Ovary (tissue), 9 donors: ENCODE results near the gene MED8. TPM values are rescaled to one million over a fixed set of nuclear protein-coding genes. Genes with fewer than 3 reads are reported as not detected.
A peak's percentile ranks its signal among the peaks of the same experiment; 100 is the strongest.

Source experiments
- DNase-seq, 5 donors: peaks; one replicate each; pipeline ENCODE4 v3.0.0-alpha.2; 2019 to 2020
- H3K27ac ChIP-seq, 2 donors: fragments of 200-600 bp; one replicate each; pipeline versions ENCODE4 v1.5.1 to v1.8.0; 2019 to 2022
- H3K27me3 ChIP-seq: fragments of 200-600 bp; one replicate; pipeline ENCODE4 v1.8.0; 2022
- H3K36me3 ChIP-seq: fragments of 200-600 bp; sonication (generic); one replicate; pipeline ENCODE4 v1.5.1; 2019
- H3K4me1 ChIP-seq: one replicate; pipeline ENCODE4 v1.8.1; 2013; ENCODE audit warnings: mild to moderate bottlenecking, moderate library complexity; ENCODE audit not compliant: insufficient read depth
- H3K4me3 ChIP-seq: fragments of 200-600 bp; sonication (generic); one replicate; pipeline ENCODE4 v1.5.1; 2017
- H3K9me3 ChIP-seq, 2 donors: fragments of 200-600 bp in 1 of 2; sonication (generic) in 1 of 2; one replicate each; pipeline versions ENCODE4 v1.5.1 to v1.8.1; 2013 to 2019; ENCODE audit warnings: mild to moderate bottlenecking in 1 of 2, moderate library complexity in 1 of 2
- EP300 ChIP-seq: sonication (generic); formaldehyde crosslinking; IDR thresholded peaks from one replicate; pipeline ENCODE4 v1.6.1; 2017; ENCODE audit warnings: antibody characterized with exemption
- POLR2A ChIP-seq: fragments of 450-650 bp; IDR thresholded peaks from one replicate; pipeline ENCODE4 v1.6.1; 2017; ENCODE audit warnings: antibody characterized with exemption, mild to moderate bottlenecking, moderate library complexity
- WGBS, 3 donors: extraction: QIAGEN DNeasy Blood & Tissue Kit in 1 of 3; methylation state at CpG; one replicate each; pipeline versions ENCODE4 v1.1.5 to v1.1.7; 2013 to 2017; 5-methylcytosine and 5-hydroxymethylcytosine counted together
- intact Hi-C, 4 donors: fragments of 100-400 bp; cut with DNase I; formaldehyde crosslinking; loops; one replicate each; pipeline versions ENCODE4 v1.11.0 to v1.15.1; 2022 to 2023
- polyA plus RNA-seq, 2 donors: library from polyadenylated mRNA; stranded (reverse); fragments of 200-250 nt in 1 of 2; fragments of 350-450 nt in 1 of 2; fragmentation: Illumina TruSeq in 1 of 2; extraction: RNeasy Lipid Tissue Mini Kit (QIAGEN cat#74804) in 1 of 2; gene quantifications; one replicate each; pipeline ENCODE4 v1.2.3, GENCODE V29; 2013 to 2014
- total RNA-seq, 7 donors: library from RNA; depleted of rRNA in 2 of 7; stranded (reverse); fragments of >200 nt in 2 of 7; fragmentation: NEBNext Ultra II Directional in 3 of 7; extraction: Animal tissue kit (Norgen Biotek cat#: 25700) in 3 of 7; gene quantifications; one replicate each; pipeline versions ENCODE4 v1.1.0 to v1.2.4, GENCODE V29; 2016 to 2023
- TF ChIP-seq, protein P1 (sequence below), 3 donors: fragments of 450-650 bp in 2 of 3; fragments of 200-600 bp in 1 of 3; IDR thresholded peaks; one replicate each; pipeline versions ENCODE4 v1.5.1 to v1.8.0; 2016 to 2022; ENCODE audit warnings: antibody characterized with exemption in 3 of 3, mild to moderate bottlenecking in 1 of 3
- donor health status: DM: no; HTN: no; CAD: no; lungs with moderate emphysema.
- donor health status: DM: no; HTN: no; CAD: no.
- donor health status: Bipolar disorder and iron deficiency.
- donor health status: DM: yes; HTN: yes; CAD: no.
- donor health status: DM: no; HTN: no; CAD: no.
- donor health status: DM: yes; HTN: yes; CAD: no.

The MED8 gene
- total and polyA plus RNA-seq, 9 donors = 13.7 to 40.0 (median 26.0) TPM

DNA sequence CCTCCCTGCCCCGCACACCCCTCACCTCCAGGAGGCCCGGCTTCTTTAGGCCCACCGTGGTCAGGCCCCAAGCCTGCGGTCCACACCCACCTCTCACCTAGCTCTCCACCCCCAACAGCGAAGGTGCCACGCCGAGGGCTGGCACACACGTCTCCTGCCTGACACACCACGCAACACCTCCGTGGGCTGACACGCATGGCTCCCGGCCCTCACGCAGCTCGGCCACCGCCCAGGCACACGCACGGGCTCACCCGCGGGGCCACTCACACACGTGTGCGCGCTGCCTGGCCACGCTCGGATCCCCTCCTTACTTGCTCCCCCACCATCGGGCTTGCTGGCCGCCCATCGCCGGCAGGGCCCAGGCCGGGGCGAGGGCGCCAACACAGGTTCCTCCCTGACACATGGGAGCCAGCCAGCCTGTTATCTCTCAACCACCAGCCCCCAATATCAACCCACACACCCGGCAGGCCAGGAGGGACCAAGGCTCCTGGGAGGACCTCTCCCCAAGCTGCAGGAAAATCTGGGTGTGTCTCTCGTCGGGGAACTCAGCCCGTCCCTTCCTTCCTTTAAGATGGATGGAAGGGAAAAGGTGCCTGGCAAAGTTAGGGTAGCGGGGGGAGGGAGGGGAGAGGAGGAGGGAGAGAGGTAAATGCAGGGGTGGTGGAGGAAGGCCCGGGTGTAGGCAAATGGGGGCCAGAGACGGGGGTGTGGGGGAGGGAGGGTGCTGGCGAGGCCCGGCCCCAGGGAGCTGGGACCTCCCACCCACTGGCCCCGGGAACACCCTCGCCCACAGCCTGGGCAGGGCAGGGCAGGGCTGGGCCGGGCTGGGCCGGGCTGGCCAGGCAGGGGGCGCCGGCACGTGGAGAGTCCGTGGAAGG lies 22.3 kb downstream of the MED8 start:
- H3K27me3 ChIP-seq = no peaks in the 10 kb centered on the region
- intact Hi-C loops = loop anchor here in 1 of 4 donors (10.0 kb wide), 1 partner anchor 132 kb away; no protein-coding TSS in a partner anchor
- DNase-seq = peak in 4 of 5 donors; percentile 25 to 58 (median 48)

DNA sequence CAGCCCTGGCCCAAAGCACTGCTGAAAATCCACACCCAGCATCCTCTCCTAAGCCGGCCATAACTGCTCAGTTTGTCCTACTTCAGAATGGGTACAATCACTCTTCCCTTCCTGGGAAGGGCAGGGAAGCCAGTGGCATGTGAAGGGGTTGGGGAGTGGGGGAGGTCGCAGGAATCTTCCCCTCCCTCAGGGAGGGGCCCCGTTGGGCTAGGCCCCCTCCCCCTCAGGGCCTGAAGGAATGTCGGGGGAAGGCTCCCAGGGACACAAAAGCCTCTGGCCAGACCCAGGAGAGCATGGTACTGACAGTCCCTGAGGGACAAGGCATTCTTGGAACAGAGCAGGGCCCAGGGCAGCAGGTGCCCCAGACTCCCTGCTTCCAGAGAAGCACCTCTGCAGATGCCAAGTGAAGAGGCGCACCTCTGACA lies 23.0 kb downstream of the MED8 start:
- intact Hi-C loops = loop anchor here in 1 of 4 donors (10.0 kb wide), 1 partner anchor 132 kb away; no protein-coding TSS in a partner anchor
- WGBS, 3 donors = 13 to 38% (median 34%) methylated on average over 3 to 5 of the region's 5 CpGs
- Histone ChIP-seq H3K9me3 (no peaks in the 10 kb centered on the region), H3K27ac (peak overlapping the region; percentile 83), H3K4me1 (peaks cover 11% of the 10 kb centered on the region), H3K36me3 (no peaks in the 10 kb centered on the region), H3K27me3 (no peaks in the 10 kb centered on the region), H3K4me3 (peak overlapping the region; percentile 53)
- DNase-seq = no peak
- no peak for TF ChIP-seq EP300
- TF ChIP-seq, protein P1, sequence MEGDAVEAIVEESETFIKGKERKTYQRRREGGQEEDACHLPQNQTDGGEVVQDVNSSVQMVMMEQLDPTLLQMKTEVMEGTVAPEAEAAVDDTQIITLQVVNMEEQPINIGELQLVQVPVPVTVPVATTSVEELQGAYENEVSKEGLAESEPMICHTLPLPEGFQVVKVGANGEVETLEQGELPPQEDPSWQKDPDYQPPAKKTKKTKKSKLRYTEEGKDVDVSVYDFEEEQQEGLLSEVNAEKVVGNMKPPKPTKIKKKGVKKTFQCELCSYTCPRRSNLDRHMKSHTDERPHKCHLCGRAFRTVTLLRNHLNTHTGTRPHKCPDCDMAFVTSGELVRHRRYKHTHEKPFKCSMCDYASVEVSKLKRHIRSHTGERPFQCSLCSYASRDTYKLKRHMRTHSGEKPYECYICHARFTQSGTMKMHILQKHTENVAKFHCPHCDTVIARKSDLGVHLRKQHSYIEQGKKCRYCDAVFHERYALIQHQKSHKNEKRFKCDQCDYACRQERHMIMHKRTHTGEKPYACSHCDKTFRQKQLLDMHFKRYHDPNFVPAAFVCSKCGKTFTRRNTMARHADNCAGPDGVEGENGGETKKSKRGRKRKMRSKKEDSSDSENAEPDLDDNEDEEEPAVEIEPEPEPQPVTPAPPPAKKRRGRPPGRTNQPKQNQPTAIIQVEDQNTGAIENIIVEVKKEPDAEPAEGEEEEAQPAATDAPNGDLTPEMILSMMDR (IDR thresholded peaks at IDR 0.05) = no peak
- TF ChIP-seq POLR2A = no peak

More for the DNA sequence above, 22.3 kb downstream of the MED8 start:
- no peaks in the 10 kb centered on the region for H3K9me3 ChIP-seq
- H3K36me3 ChIP-seq = no peaks in the 10 kb centered on the region
- peak overlapping the region; percentile 83 for H3K27ac ChIP-seq
- peaks cover 11% of the 10 kb centered on the region for H3K4me1 ChIP-seq
- WGBS, 3 donors = 4 to 5% (median 5%) methylated on average over 42 to 48 of the region's 48 CpGs
- H3K4me3 ChIP-seq = peak overlapping the region; percentile 53
- TF ChIP-seq, protein P1 (IDR thresholded peaks at IDR 0.05) = no peak
- TF ChIP-seq EP300 (no peak), POLR2A (no peak)

DNA sequence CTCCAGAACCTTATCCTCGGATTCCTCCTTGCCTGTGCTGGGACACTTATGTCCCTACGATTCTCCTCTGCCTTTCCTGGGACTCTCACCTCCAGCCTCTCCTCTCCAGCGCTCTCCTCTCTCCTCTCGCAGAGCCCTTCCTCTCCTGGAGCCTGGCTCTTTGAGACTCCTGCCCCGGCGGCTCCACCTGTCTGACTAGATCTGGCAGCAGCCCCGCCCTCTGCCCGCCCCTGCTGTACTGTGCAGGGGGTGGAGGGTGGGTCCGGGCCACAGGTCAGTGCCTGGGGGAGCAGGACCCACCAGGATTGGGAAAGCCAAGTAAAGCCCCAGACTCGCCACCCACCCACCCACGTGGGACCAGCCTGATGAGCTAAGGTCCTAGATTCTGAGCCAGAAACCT lies 23.4 kb downstream of the MED8 start:
- intact Hi-C loops = loop anchor here in 1 of 4 donors (10.0 kb wide), 1 partner anchor 131 kb away; no protein-coding TSS in a partner anchor

DNA sequence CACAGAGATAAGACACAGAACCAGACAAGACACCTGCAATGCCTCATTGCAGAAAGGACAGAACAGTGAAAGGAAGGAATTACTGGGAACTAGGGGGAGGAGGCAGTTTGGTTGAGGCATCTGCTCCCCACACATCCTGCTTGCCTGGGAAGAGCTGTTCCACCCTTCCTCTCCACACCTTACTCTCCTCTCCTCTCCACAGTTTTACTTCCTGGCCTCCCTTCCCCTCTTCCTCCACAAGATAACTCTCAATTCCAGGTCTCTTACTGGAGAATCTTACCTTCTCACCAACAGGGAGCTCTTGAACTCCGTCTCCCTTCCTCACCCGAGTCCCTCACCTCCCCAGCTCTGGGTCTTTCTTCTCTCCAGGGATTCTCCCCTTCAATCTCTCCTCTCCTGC lies 23.9 kb downstream of the MED8 start:
- intact Hi-C loops = loop anchor here in 1 of 4 donors (10.0 kb wide), 1 partner anchor 131 kb away; no protein-coding TSS in a partner anchor
- TF ChIP-seq EP300 (no peak), POLR2A (no peak)
- TF ChIP-seq, protein P1 (IDR thresholded peaks at IDR 0.05) = no peak
- no peak for DNase-seq
- H3K36me3 ChIP-seq = no peaks in the 10 kb centered on the region
- peaks cover 11% of the 10 kb centered on the region for H3K4me1 ChIP-seq
- H3K27ac ChIP-seq = no peak overlapping the region
- no peaks in the 10 kb centered on the region for H3K9me3 ChIP-seq
- H3K4me3 ChIP-seq = no peak overlapping the region
- no peaks in the 10 kb centered on the region for H3K27me3 ChIP-seq
- WGBS, 3 donors = 78 to 87% (median 79%) methylated on average over 2 of the region's 2 CpGs

More for the DNA sequence above, 23.4 kb downstream of the MED8 start:
- 70 to 75% (median 72%) methylated on average over 10 to 11 of the region's 11 CpGs for WGBS, 3 donors
- Histone ChIP-seq H3K4me1 (peaks cover 11% of the 10 kb centered on the region), H3K9me3 (no peaks in the 10 kb centered on the region), H3K27me3 (no peaks in the 10 kb centered on the region), H3K36me3 (no peaks in the 10 kb centered on the region), H3K4me3 (no peak overlapping the region), H3K27ac (peak overlapping the region in 1 of 2 donors; percentile 83)
- no peak for DNase-seq
- TF ChIP-seq POLR2A = no peak
- TF ChIP-seq EP300 = no peak
- TF ChIP-seq, protein P1 (IDR thresholded peaks at IDR 0.05) = no peak
